Keratinocyte (primary cell): ENCODE data around the gene REPS2. TPM values are rescaled to one million over a fixed set of nuclear protein-coding genes. Genes with fewer than 3 reads are reported as not detected.

ENCODE experiments used
- DNase-seq: peaks from one replicate; pipeline ENCODE4 v3.0.0-alpha.2; 2011; ENCODE audit warnings: low read depth, missing footprints, low spot score
- FAIRE-seq: peaks from 2 replicates; lab custom pipeline; 2011; peaks lifted over from hg19 to GRCh38; lab: Jason Lieb, UNC
- H2AFZ ChIP-seq: 2 replicates; pipeline ENCODE4 v1.6.0; 2012; ENCODE audit warnings: low read length, control low read depth, inconsistent platforms; ENCODE audit not compliant: control insufficient read depth
- H3K27ac ChIP-seq: 2 replicates; pipeline ENCODE4 v1.5.1; 2011; ENCODE audit warnings: low read length; ENCODE audit not compliant: control insufficient read depth, insufficient read depth
- H3K27me3 ChIP-seq: 3 replicates; pipeline ENCODE4 v1.6.0; 2011; ENCODE audit warnings: low read length; ENCODE audit not compliant: control insufficient read depth, insufficient read depth; ENCODE audit errors: extremely low read depth
- H3K36me3 ChIP-seq, 2 experiments: 2 replicates in 1 of 2; 3 replicates in 1 of 2; pipeline ENCODE4 v1.5.1; 2011; ENCODE audit warnings: low read length in 2 of 2, mild to moderate bottlenecking in 1 of 2; ENCODE audit not compliant: control insufficient read depth in 2 of 2, insufficient read depth in 2 of 2; ENCODE audit errors: extremely low read depth in 1 of 2
- H3K4me1 ChIP-seq: 3 replicates; pipeline ENCODE4 v1.5.1; 2011; ENCODE audit warnings: low read length; ENCODE audit not compliant: control insufficient read depth, insufficient read depth; ENCODE audit errors: extremely low read depth
- H3K4me2 ChIP-seq: 3 replicates; pipeline ENCODE4 v1.6.0; 2011; ENCODE audit warnings: low read depth, low read length; ENCODE audit not compliant: control insufficient read depth, insufficient read depth; ENCODE audit errors: extremely low read depth
- H3K4me3 ChIP-seq, 3 experiments: fragments of 200-600 bp in 1 of 3; sonication (generic) in 1 of 3; 2 replicates in 2 of 3; 3 replicates in 1 of 3; pipeline ENCODE4 v1.5.1; 2011 to 2016; ENCODE audit warnings: low read length in 3 of 3, mild to moderate bottlenecking in 3 of 3, control low read depth in 2 of 3, inconsistent platforms in 1 of 3, low read depth in 1 of 3, mixed read lengths in 1 of 3, mixed run types in 1 of 3, moderate library complexity in 1 of 3; ENCODE audit not compliant: control insufficient read depth in 2 of 3, insufficient read depth in 2 of 3; ENCODE audit errors: extremely low read depth in 1 of 3
- H3K79me2 ChIP-seq: 2 replicates; pipeline ENCODE4 v1.6.0; 2012; ENCODE audit warnings: low read length; ENCODE audit not compliant: control insufficient read depth, insufficient read depth
- H3K9ac ChIP-seq: 3 replicates; pipeline ENCODE4 v1.6.0; 2011; ENCODE audit warnings: low read length; ENCODE audit not compliant: control insufficient read depth, insufficient read depth; ENCODE audit errors: extremely low read depth
- H3K9me1 ChIP-seq: 3 replicates; pipeline ENCODE4 v1.6.0; 2011; ENCODE audit warnings: low read length; ENCODE audit not compliant: control insufficient read depth, insufficient read depth; ENCODE audit errors: extremely low read depth
- H3K9me3 ChIP-seq: 2 replicates; pipeline ENCODE4 v1.5.1; 2012; ENCODE audit warnings: low read depth, low read length; ENCODE audit not compliant: control insufficient read depth
- H4K20me1 ChIP-seq: 3 replicates; pipeline ENCODE4 v1.6.0; 2011; ENCODE audit warnings: low read length; ENCODE audit not compliant: control insufficient read depth, insufficient read depth; ENCODE audit errors: extremely low read depth
- EZH2 ChIP-seq: IDR thresholded peaks from one replicate; pipeline ENCODE4 v1.6.1; 2012; ENCODE audit warnings: inconsistent platforms, mild to moderate bottlenecking, low read length, moderate library complexity
- dilution Hi-C: fragments of 300-500 bp; cut with MboI; formaldehyde crosslinking; loops from one replicate; pipeline ENCODE4 v1.7.0; 2020; ENCODE audit warnings: low sequenced_read_pairs; ENCODE audit not compliant: extremely low pct_ligation_motif_present
- polyA plus RNA-seq, 5 experiments: library from polyadenylated mRNA; depleted of rRNA in 3 of 5; stranded (reverse) in 3 of 5; stranded (forward) in 1 of 5; unstranded in 1 of 5; fragments of >200 nt; gene quantifications; 1 replicate in 1 of 5; 2 replicates in 3 of 5; 3 replicates in 1 of 5; pipeline versions ENCODE4 v1.2.1 to v1.2.3, GENCODE V29; 2011 to 2012; ENCODE audit warnings: missing spikeins in 2 of 5, low read depth in 1 of 5, low replicate concordance in 1 of 5
- TF ChIP-seq, protein P1 (sequence below), 3 experiments: IDR thresholded peaks in 1 of 3; conservative IDR thresholded peaks in 1 of 3; optimal IDR thresholded peaks in 1 of 3; 2 replicates in 2 of 3; 3 replicates in 1 of 3; pipeline versions ENCODE3 to v1.5.1; 2011; ENCODE audit warnings: low read length in 3 of 3, mild to moderate bottlenecking in 3 of 3, moderate library complexity in 2 of 3, control low read depth in 1 of 3, inconsistent platforms in 1 of 3; ENCODE audit not compliant: insufficient read depth in 2 of 3; ENCODE audit errors: extremely low read depth in 1 of 3

Gene REPS2
- polyA plus RNA-seq, 1 donor (not counting 4 experiments of a cell fraction or from before 2014, with no cell fraction given), result 2.4 TPM

DNA sequence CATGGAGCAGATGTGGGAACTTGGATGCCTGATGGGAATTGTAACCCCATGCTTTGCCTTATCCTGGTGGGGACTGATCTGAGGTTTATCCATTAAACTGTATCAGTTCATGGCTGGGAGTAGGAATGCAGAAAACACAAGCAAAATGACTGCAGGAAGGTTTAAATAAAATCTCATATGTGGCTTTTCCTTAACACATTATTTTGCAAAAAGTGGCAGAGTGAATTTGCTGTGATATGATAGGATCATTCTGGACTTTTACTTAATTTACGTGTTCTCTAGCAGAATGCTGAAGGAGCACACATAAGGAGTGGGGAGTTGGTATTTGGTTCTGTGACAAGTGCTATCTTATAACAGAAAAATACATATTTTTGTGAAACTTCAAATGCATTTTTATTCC, 34.8 kb downstream of the REPS2 start:
- H3K9me1 ChIP-seq, result no peaks in the 10 kb centered on the region
- no peak overlapping the region for H3K4me3 ChIP-seq
- no peak overlapping the region for H3K9ac ChIP-seq
- DNase-seq (no peak), FAIRE-seq (no peak)
- H2AFZ ChIP-seq, result no peak overlapping the region
- H4K20me1 ChIP-seq, result no peaks in the 10 kb centered on the region
- no peaks in the 10 kb centered on the region for H3K36me3 ChIP-seq
- H3K9me3 ChIP-seq, result no peaks in the 10 kb centered on the region
- no peaks in the 10 kb centered on the region for H3K27me3 ChIP-seq
- dilution Hi-C loops, result no loop called here
- no peaks in the 10 kb centered on the region for H3K79me2 ChIP-seq
- TF ChIP-seq, protein P1, sequence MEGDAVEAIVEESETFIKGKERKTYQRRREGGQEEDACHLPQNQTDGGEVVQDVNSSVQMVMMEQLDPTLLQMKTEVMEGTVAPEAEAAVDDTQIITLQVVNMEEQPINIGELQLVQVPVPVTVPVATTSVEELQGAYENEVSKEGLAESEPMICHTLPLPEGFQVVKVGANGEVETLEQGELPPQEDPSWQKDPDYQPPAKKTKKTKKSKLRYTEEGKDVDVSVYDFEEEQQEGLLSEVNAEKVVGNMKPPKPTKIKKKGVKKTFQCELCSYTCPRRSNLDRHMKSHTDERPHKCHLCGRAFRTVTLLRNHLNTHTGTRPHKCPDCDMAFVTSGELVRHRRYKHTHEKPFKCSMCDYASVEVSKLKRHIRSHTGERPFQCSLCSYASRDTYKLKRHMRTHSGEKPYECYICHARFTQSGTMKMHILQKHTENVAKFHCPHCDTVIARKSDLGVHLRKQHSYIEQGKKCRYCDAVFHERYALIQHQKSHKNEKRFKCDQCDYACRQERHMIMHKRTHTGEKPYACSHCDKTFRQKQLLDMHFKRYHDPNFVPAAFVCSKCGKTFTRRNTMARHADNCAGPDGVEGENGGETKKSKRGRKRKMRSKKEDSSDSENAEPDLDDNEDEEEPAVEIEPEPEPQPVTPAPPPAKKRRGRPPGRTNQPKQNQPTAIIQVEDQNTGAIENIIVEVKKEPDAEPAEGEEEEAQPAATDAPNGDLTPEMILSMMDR (optimal IDR thresholded peaks at IDR 0.05 in 1 of 3, IDR thresholded peaks at IDR 0.05 in 1 of 3, conservative IDR thresholded peaks at IDR 0.05 in 1 of 3; ENCODE audit: extremely low read depth in 1 of 3, insufficient read depth in 2 of 3, low read length in 3 of 3), result no peak
- H3K4me1 ChIP-seq, result no peaks in the 10 kb centered on the region
- no peak overlapping the region for H3K4me2 ChIP-seq
- H3K27ac ChIP-seq, result no peak overlapping the region

DNA sequence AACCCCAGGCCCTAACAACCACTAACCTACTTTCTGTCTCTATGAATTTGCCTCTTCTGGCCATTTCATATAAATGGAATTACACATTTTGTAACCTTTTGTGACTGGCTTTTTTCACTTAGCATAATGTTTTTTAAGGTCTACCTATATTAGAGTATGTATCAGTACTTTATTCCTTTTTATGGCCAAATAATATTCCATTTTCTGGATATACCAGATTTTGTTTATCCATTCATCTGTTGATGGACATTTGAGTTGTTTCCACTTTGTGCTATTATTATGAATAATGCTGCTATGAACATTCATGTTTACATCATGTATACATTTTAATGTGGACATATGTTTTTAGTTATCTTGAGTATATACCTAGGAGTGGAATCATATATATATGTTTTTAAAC, 35.5 kb downstream of the REPS2 start:
- no peaks in the 10 kb centered on the region for H4K20me1 ChIP-seq
- H3K9me3 ChIP-seq, result no peaks in the 10 kb centered on the region
- H3K36me3 ChIP-seq, result no peaks in the 10 kb centered on the region
- no peaks in the 10 kb centered on the region for H3K4me1 ChIP-seq
- no peaks in the 10 kb centered on the region for H3K27me3 ChIP-seq
- no peaks in the 10 kb centered on the region for H3K9me1 ChIP-seq
- no peak for TF ChIP-seq EZH2
- TF ChIP-seq, protein P1 (optimal IDR thresholded peaks at IDR 0.05 in 1 of 3, IDR thresholded peaks at IDR 0.05 in 1 of 3, conservative IDR thresholded peaks at IDR 0.05 in 1 of 3; ENCODE audit: extremely low read depth in 1 of 3, insufficient read depth in 2 of 3, low read length in 3 of 3), result no peak
- no peak overlapping the region for H2AFZ ChIP-seq
- no peak overlapping the region for H3K4me3 ChIP-seq
- no peak overlapping the region for H3K9ac ChIP-seq
- no peak overlapping the region for H3K27ac ChIP-seq
- dilution Hi-C loops, result no loop called here
- H3K79me2 ChIP-seq, result no peaks in the 10 kb centered on the region
- DNase-seq (no peak), FAIRE-seq (no peak)
- H3K4me2 ChIP-seq, result no peak overlapping the region
